H1 (cell line): ENCODE measurements around the gene HSH2D. TPM values are rescaled to one million over a fixed set of nuclear protein-coding genes. Genes with fewer than 3 reads are reported as not detected.

Source experiments
- JUND ChIP-seq: IDR thresholded peaks from 2 replicates; pipeline ENCODE4 v1.6.1; 2011; ENCODE audit warnings: mild to moderate bottlenecking, improper control_type of control experiment, low read length
- polyA plus RNA-seq, 7 experiments: library from polyadenylated mRNA; depleted of rRNA in 3 of 7; stranded (reverse) in 5 of 7; unstranded in 2 of 7; fragments of >200 nt in 5 of 7; fragments of 200-250 nt in 2 of 7; gene quantifications; 1 replicate in 5 of 7; 2 replicates in 1 of 7; 4 replicates in 1 of 7; pipeline versions ENCODE4 v1.2.1 to v1.2.3, GENCODE V29; 2011 to 2013; ENCODE audit warnings: missing spikeins in 2 of 7, mixed read lengths in 2 of 7
- total RNA-seq: library from RNA; stranded (reverse); fragmentation: NEBNext Ultra II Directional; extraction: Animal tissue kit (Norgen Biotek cat#: 25700); gene quantifications from 2 replicates; pipeline ENCODE4 v1.2.1, GENCODE V29; 2021

The HSH2D gene
- total and polyA plus RNA-seq, 2 of the 8 experiments (the other 6 are each of a cell fraction or from before 2014, with no cell fraction given) = 0.67 to 1.6 TPM

- TF ChIP-seq JUND = no peak
Observed at GRCh38 chr19:16157601-16158000, 14.1 kb downstream of the HSH2D start (continued).
